Measurements from ENCODE around the gene CUL5.
"Not testable (repeated sequence)": the region's sequence is repeated elsewhere in the genome, so short reads cannot be mapped to it uniquely, and the experiment has no call there.

The CUL5 gene

GRCh38 chr11:108097179-108097578 lies 88.5 kb downstream of the CUL5 start:
- no peak overlapping the region for H3K27ac ChIP-seq

GRCh38 chr11:108101090-108101775 lies 92.5 kb downstream of the CUL5 start:
- no peak overlapping the region for H3K9ac ChIP-seq
- no peaks in the 10 kb centered on the region for H3K27me3 ChIP-seq
- no peak overlapping the region for H3K27ac ChIP-seq
- no peak overlapping the region for H3K4me2 ChIP-seq
- no peak overlapping the region for H3K4me3 ChIP-seq
- TF ChIP-seq Cebpa-rat (IDR thresholded peaks at IDR 0.05), result no peak
- no peaks in the 10 kb centered on the region for H4K20me1 ChIP-seq
- H3K9me3 ChIP-seq, result no peaks in the 10 kb centered on the region
- no peaks in the 10 kb centered on the region for H3K4me1 ChIP-seq
- peaks cover 79% of the 10 kb centered on the region for H3K36me3 ChIP-seq

More at GRCh38 chr11:108097179-108097578, 88.5 kb downstream of the CUL5 start:
- Histone ChIP-seq H3K4me3 (no peak overlapping the region), H3K4me2 (no peak overlapping the region), H4K20me1 (no peaks in the 10 kb centered on the region), H3K9me3 (no peaks in the 10 kb centered on the region), H3K4me1 (no peaks in the 10 kb centered on the region), H3K9ac (no peak overlapping the region), H3K36me3 (peaks cover 85% of the 10 kb centered on the region), H3K27me3 (no peaks in the 10 kb centered on the region)
- TF ChIP-seq Cebpa-rat (IDR thresholded peaks at IDR 0.05), result no peak

GRCh38 chr11:108111126-108111525 lies 102.4 kb downstream of the CUL5 start:
- Histone ChIP-seq H3K9ac (no peak overlapping the region), H3K27me3 (no peaks in the 10 kb centered on the region), H3K4me3 (no peak overlapping the region), H3K36me3 (peaks cover 19% of the 10 kb centered on the region; the same call in 1 of the 2 replicates), H3K9me3 (no peaks in the 10 kb centered on the region), H3K4me2 (no peak overlapping the region), H4K20me1 (no peaks in the 10 kb centered on the region), H3K27ac (no peak overlapping the region), H3K4me1 (peaks cover 15% of the 10 kb centered on the region)
- no peak for TF ChIP-seq Cebpa-rat (IDR thresholded peaks at IDR 0.05)

GRCh38 chr11:108112057-108112456 lies 103.4 kb downstream of the CUL5 start:
- Histone ChIP-seq H3K4me1 (peaks cover 16% of the 10 kb centered on the region), H3K9ac (no peak overlapping the region), H3K4me3 (no peak overlapping the region), H3K36me3 (peaks cover 19% of the 10 kb centered on the region; the same call in 1 of the 2 replicates), H3K9me3 (no peaks in the 10 kb centered on the region), H3K27me3 (no peaks in the 10 kb centered on the region), H3K27ac (no peak overlapping the region), H3K4me2 (no peak overlapping the region), H4K20me1 (no peaks in the 10 kb centered on the region)
- no peak for TF ChIP-seq Cebpa-rat (IDR thresholded peaks at IDR 0.05)

DNA sequence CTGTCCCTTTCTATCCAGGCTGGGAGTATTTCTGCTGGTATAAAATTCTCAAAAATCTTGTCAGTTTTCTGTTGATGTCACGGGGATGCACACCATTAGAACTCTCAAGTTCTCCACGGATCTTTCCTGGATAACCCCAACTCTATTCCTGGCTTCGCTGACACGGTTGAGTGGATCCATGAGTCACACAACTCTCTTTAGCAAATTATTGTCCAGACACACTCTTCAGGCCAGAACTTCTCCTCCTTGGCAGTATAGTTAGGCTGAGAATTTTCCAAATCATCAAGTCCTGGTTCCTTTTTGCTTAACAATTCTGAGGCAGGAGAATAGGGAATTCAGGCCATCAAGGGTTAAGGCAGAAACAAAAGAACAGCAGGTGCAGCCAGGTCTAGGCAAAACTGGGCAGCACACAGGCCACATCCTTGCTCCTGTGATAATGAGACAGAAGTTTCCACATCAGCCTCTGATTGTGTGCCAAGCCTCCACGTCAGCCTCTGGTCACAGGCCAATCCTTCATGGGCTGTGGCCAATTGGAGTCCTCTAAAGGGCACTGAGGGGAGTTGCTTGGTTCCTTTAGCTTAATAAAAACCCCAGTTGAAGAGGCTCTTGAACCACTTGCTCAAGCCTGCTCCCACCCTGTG lies 106.9 kb downstream of the CUL5 start:
- Histone ChIP-seq H3K4me1 (peaks cover 16% of the 10 kb centered on the region), H3K36me3 (peaks cover 5% of the 10 kb centered on the region; the same call in 1 of the 2 replicates), H3K4me3 (no peak overlapping the region), H3K9ac (no peak overlapping the region), H3K27ac (peak overlapping the region; percentile 49; the same call in 1 of the 2 replicates), H3K4me2 (peak overlapping the region; percentile 38), H4K20me1 (no peaks in the 10 kb centered on the region), H3K9me3 (no peaks in the 10 kb centered on the region), H3K27me3 (no peaks in the 10 kb centered on the region)
- TF ChIP-seq Cebpa-rat (IDR thresholded peaks at IDR 0.05), result no peak

- H3K27me3 ChIP-seq, result no peaks in the 10 kb centered on the region
- no peak for TF ChIP-seq Cebpa-rat (IDR thresholded peaks at IDR 0.05)
- H4K20me1 ChIP-seq, result no peaks in the 10 kb centered on the region
Measured at GRCh38 chr11:108117746-108118371, 109.2 kb downstream of the CUL5 start.

DNA sequence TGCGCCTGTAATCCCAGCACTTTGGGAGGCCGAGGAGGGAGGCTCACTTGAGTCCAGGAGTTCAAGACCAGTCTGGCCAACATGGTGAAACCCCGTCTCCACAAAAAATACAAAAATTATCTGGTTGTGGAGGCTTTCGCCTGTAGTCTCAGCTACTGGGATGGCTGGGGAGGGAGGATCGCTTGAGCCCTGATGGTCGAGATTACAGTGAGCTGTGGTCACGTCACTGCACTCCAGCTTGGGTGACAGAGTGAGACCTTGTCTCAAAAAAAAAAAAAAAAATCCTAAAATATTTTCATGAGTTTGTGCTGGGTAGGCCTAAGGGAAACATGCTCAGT lies 112.2 kb downstream of the CUL5 start:
- not testable (repeated sequence) for H3K27me3 ChIP-seq, H3K27ac ChIP-seq, H3K36me3 ChIP-seq, H4K20me1 ChIP-seq, H3K9me3 ChIP-seq
- Histone ChIP-seq H3K4me2 (peak overlapping the region; percentile 88), H3K4me3 (peak overlapping the region; percentile 74), H3K9ac (peak overlapping the region; percentile 81; the same call in 1 of the 2 replicates), H3K4me1 (peaks cover 38% of the 10 kb centered on the region)

More at GRCh38 chr11:108117746-108118371, 109.2 kb downstream of the CUL5 start:
- Histone ChIP-seq H3K9ac (no peak overlapping the region), H3K9me3 (no peaks in the 10 kb centered on the region), H3K36me3 (no peaks in the 10 kb centered on the region), H3K27ac (no peak overlapping the region), H3K4me1 (peaks cover 31% of the 10 kb centered on the region), H3K4me3 (no peak overlapping the region), H3K4me2 (no peak overlapping the region)

DNA sequence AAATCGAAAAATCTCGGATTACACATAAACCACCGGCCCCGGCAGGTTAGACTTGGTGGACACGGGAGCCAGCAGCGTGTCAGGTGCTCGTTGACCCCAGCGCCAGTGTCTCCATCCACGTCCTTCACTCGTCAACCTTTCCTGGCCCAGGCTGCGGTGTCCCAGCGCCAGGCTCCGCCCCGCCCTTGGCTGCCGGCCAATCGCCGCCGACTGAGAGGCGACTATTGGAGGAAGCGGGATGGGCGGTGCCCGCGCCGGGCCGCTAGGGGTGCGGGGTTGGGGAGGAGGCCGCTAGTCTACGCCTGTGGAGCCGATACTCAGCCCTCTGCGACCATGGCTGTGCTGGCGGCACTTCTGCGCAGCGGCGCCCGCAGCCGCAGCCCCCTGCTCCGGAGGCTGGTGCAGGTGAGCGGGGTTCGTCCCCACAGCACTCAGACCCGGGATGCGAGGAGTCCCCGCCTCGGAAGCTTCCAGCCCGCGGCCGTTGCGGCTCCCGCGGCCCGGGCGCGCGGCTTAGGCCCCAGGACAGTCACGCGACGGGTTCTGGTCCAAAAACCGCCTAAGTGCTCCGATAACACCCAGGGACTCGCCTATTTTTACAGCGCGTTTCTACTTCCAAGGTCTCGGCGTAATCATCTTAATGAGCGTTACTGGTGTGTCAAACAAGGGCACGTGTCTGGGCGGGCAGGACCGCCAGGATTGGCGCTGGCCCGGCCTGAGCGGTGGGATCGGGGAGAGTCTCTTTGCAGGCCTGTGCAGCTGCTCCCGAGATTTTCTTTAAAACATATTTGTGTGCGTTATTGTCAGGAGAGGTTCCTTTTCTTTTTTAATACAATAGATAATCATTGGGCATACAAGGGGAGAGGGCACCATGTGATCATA lies 112.8 kb downstream of the CUL5 start, which contains the start of gene ACAT1:
Gene ACAT1 (plus strand): TSS at position 294 of the 882 bp plus-strand sequence. CDS start 40 bp downstream, at position 334.
- TF ChIP-seq Cebpa-rat (IDR thresholded peaks at IDR 0.05), result no peak
- Histone ChIP-seq H4K20me1 (no peaks in the 10 kb centered on the region), H3K9ac (peak within 1 kb of the TSS; percentile 81), H3K27me3 (no peaks in the 10 kb centered on the region), H3K9me3 (no peaks in the 10 kb centered on the region), H3K36me3 (peaks cover 8% of the 10 kb centered on the region), H3K27ac (peak within 1 kb of the TSS; percentile 80), H3K4me3 (peak within 1 kb of the TSS; percentile 74), H3K4me1 (peaks cover 35% of the 10 kb centered on the region), H3K4me2 (peak within 1 kb of the TSS; percentile 88)

GRCh38 chr11:108122166-108122628 lies 113.5 kb downstream of the CUL5 start:
- TF ChIP-seq Cebpa-rat (IDR thresholded peaks at IDR 0.05), result no peak
- Histone ChIP-seq H3K4me2 (peak overlapping the region; percentile 88), H3K9ac (peak overlapping the region; percentile 81), H3K27ac (peak overlapping the region; percentile 80; the same call in 1 of the 2 replicates), H3K4me3 (peak overlapping the region; percentile 74), H4K20me1 (no peaks in the 10 kb centered on the region), H3K4me1 (peaks cover 35% of the 10 kb centered on the region), H3K27me3 (no peaks in the 10 kb centered on the region), H3K36me3 (peaks cover 13% of the 10 kb centered on the region), H3K9me3 (no peaks in the 10 kb centered on the region)

All from BLaER1 (cell line).